Adrenal gland (tissue), 12 donors: Measurements from ENCODE around the gene WWTR1. TPM values are rescaled to one million over a fixed set of nuclear protein-coding genes. Genes with fewer than 3 reads are reported as not detected.
A peak's percentile ranks its signal among the peaks of the same experiment; 100 is the strongest.

Source experiments
- DNase-seq, 7 donors: peaks; one replicate each; pipeline ENCODE4 v3.0.0-alpha.2; 2019 to 2020
- H3K27ac ChIP-seq, 5 donors: fragments of 200-600 bp; sonication (generic) in 4 of 5; 1 replicate in 3 of 5; 2 replicates in 2 of 5; pipeline versions ENCODE4 v1.5.1 to v1.8.0; 2016 to 2020; ENCODE audit warnings: mild to moderate bottlenecking in 1 of 5
- H3K27me3 ChIP-seq: fragments of 200-600 bp; 2 replicates; pipeline ENCODE4 v1.8.0; 2021
- H3K36me3 ChIP-seq, 2 donors: fragments of 200-600 bp; replicated peaks in 1 of 2; 1 replicate in 1 of 2; 2 replicates in 1 of 2; pipeline versions ENCODE4 v1.5.1 to v1.8.0; 2018 to 2022
- H3K4me1 ChIP-seq, 2 donors: fragments of 200-600 bp; replicated peaks in 1 of 2; 1 replicate in 1 of 2; 2 replicates in 1 of 2; pipeline versions ENCODE4 v1.5.1 to v1.8.0; 2018 to 2021
- H3K4me3 ChIP-seq, 4 donors: fragments of 200-600 bp; sonication (generic) in 3 of 4; one replicate each; pipeline ENCODE4 v1.5.1; 2016 to 2018
- H3K9me3 ChIP-seq, 3 donors: fragments of 200-600 bp; sonication (generic) in 1 of 3; replicated peaks in 1 of 3; 1 replicate in 2 of 3; 2 replicates in 1 of 3; pipeline versions ENCODE4 v1.5.1 to v1.8.0; 2016 to 2021
- POLR2A ChIP-seq, 2 donors: fragments of 450-650 bp; IDR thresholded peaks; one replicate each; pipeline ENCODE4 v1.6.1; 2017; ENCODE audit warnings: antibody characterized with exemption in 2 of 2, mild to moderate bottlenecking in 2 of 2, moderate library complexity in 1 of 2
- WGBS, 4 donors: extraction: QIAGEN DNeasy Blood & Tissue Kit in 2 of 4; methylation state at CpG; one replicate each; pipeline versions ENCODE4 v1.1.5 to v1.1.7; 2013 to 2017; 5-methylcytosine and 5-hydroxymethylcytosine counted together
- intact Hi-C, 2 donors: fragments of 100-400 bp; cut with DNase I; formaldehyde crosslinking; loops; one replicate each; pipeline versions ENCODE4 v1.14.1 to v1.15.0; 2022 to 2023
- polyA plus RNA-seq, 3 donors: library from polyadenylated mRNA; stranded (reverse); fragments of 200-250 nt in 2 of 3; fragments of 350-450 nt in 1 of 3; fragmentation: Illumina TruSeq in 1 of 3; extraction: RNeasy Lipid Tissue Mini Kit (QIAGEN cat#74804) in 1 of 3; gene quantifications; one replicate each; pipeline ENCODE4 v1.2.3, GENCODE V29; 2013 to 2014
- total RNA-seq, 9 donors: library from RNA; depleted of rRNA in 4 of 9; stranded (reverse); fragments of >200 nt in 4 of 9; fragments of 120-200 nt in 1 of 9; fragmentation: NEBNext Ultra II Directional in 1 of 9; extraction: Animal tissue kit (Norgen Biotek cat#: 25700) in 1 of 9; gene quantifications; one replicate each; pipeline versions ENCODE4 v1.1.0 to v1.2.4, GENCODE V29; 2013 to 2023
- TF ChIP-seq, protein P1 (sequence below), 6 experiments: fragments of 450-650 bp in 4 of 6; fragments of 200-600 bp in 2 of 6; sonication (generic) in 1 of 6; IDR thresholded peaks; 1 replicate in 5 of 6; 2 replicates in 1 of 6; pipeline versions ENCODE4 v1.5.1 to v1.8.0; 2016 to 2021; ENCODE audit warnings: antibody characterized with exemption in 6 of 6, mild to moderate bottlenecking in 2 of 6, moderate library complexity in 1 of 6
- donor health status: healthy with polysubstance abuse.
- donor health status: Bipolar disorder and iron deficiency.
- donor health status: DM: yes; HTN: yes; CAD: no.
- donor health status: DM: no; HTN: no; CAD: no.
- donor health status: DM: no; HTN: no; CAD: no.
- donor health status: DM: yes; HTN: yes; CAD: no.

Gene WWTR1
- total and polyA plus RNA-seq, 12 donors: 11.9 to 56.2 (median 35.6) TPM

DNA sequence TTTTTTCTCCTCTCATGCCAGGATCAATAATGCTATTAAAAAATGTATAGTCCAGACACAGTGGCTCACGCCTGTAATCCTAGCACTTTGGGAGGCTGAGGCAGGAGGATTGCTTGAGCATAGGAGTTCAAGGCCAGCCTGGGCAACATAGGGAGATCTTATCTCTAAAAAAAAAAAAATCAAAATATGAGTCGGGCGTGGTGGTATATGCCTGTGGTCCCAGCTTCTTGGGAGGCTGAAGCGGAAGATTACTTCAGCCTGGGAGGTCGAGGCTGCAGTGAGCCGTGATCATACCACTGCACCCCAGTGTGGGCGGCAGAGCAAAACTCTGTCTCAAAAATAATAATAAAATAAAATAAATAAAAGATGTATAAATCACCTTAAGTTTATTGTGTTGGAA is 75.4 kb downstream of the WWTR1 start:
- TF ChIP-seq, protein P1, sequence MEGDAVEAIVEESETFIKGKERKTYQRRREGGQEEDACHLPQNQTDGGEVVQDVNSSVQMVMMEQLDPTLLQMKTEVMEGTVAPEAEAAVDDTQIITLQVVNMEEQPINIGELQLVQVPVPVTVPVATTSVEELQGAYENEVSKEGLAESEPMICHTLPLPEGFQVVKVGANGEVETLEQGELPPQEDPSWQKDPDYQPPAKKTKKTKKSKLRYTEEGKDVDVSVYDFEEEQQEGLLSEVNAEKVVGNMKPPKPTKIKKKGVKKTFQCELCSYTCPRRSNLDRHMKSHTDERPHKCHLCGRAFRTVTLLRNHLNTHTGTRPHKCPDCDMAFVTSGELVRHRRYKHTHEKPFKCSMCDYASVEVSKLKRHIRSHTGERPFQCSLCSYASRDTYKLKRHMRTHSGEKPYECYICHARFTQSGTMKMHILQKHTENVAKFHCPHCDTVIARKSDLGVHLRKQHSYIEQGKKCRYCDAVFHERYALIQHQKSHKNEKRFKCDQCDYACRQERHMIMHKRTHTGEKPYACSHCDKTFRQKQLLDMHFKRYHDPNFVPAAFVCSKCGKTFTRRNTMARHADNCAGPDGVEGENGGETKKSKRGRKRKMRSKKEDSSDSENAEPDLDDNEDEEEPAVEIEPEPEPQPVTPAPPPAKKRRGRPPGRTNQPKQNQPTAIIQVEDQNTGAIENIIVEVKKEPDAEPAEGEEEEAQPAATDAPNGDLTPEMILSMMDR (IDR thresholded peaks at IDR 0.05): no peak
- no peak for TF ChIP-seq POLR2A (IDR thresholded peaks at IDR 0.05)
- intact Hi-C loops: no loop called here
- H3K9me3 ChIP-seq: no peaks in the 10 kb centered on the region
- no peaks in the 10 kb centered on the region for H3K27me3 ChIP-seq
- peak overlapping the region in 2 of 5 donors; percentile 34 to 72 for H3K27ac ChIP-seq
- H3K36me3 ChIP-seq: no peaks in the 10 kb centered on the region
- DNase-seq: no peak
- H3K4me3 ChIP-seq: no peak overlapping the region
- WGBS, 4 donors: 69 to 77% (median 72%) methylated on average over 7 of the region's 7 CpGs
- H3K4me1 ChIP-seq: peaks cover 20 to 51% of the 10 kb centered on the region in 2 donors

DNA sequence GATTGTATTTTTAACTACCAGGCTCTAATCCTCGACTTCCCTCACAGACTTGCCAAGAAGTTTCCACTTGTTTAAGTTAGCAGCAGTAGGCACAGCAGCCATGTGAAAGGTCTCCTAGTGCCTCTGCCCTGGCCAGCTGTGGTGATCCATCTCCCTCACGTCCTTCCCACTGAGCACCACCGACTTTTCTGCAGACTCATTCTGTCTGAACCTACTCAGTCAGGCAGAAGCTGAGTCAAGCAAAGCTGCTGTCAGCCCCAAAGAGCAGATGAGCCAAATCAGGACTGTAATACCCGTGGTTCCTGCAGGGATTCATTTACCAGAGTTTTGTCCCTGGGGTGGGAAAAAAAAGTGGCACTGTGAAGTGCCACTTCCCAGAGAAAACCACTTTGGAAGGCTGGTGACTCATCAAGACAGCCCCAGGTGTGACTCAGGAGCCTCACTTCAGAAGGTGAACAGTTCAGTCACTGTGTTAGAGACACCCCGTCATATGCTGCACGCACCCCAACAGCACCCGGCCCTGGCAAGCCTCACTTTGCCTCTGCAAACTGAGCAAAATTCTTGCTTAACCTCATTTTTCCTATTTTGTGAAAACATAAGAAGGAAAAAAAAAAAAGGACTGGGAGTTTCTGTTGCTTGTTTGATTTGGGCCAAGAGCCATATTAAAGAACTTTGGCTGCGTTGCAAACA is 76.0 kb downstream of the WWTR1 start:
- Histone ChIP-seq H3K27ac (peak overlapping the region in 3 of 5 donors; percentile 34 to 72 (median 68)), H3K9me3 (no peaks in the 10 kb centered on the region), H3K27me3 (no peaks in the 10 kb centered on the region), H3K4me1 (peaks cover 21 to 54% of the 10 kb centered on the region in 2 donors), H3K4me3 (no peak overlapping the region), H3K36me3 (no peaks in the 10 kb centered on the region)
- peak in 1 of 2 donors; percentile 39 for TF ChIP-seq POLR2A (IDR thresholded peaks at IDR 0.05)
- TF ChIP-seq, protein P1 (IDR thresholded peaks at IDR 0.05): peak in 1 of 6 experiments; percentile 6
- WGBS, 4 donors: 18 to 31% (median 23%) methylated on average over 6 to 8 of the region's 8 CpGs
- intact Hi-C loops: no loop called here
- DNase-seq: peak; percentile 37 to 77 (median 70)

DNA sequence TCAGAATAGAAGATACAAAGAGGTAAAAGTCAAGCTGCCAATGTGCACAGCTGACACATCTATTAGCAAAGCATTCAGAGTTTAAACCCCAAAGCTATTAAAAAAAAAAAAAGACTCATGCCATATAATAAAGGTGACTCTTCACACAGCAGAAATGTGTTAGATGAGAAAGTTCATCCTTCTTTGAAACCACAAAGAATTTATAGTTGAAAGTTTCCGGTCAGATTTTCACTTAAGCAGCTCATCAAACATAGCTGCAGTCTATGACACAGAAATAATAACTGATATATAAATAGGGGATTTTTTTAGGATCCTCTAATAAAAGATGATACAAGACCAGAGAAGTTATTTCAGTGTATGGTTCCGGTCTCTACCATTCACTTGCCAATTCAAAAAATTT is 76.6 kb downstream of the WWTR1 start:
- WGBS, 4 donors: 66 to 73% (median 70%) methylated on average over 2 of the region's 2 CpGs
- Histone ChIP-seq H3K4me3 (no peak overlapping the region), H3K9me3 (no peaks in the 10 kb centered on the region), H3K4me1 (peaks cover 23 to 56% of the 10 kb centered on the region in 2 donors), H3K36me3 (no peaks in the 10 kb centered on the region), H3K27ac (peak overlapping the region in 3 of 5 donors; percentile 34 to 72 (median 68)), H3K27me3 (no peaks in the 10 kb centered on the region)
- intact Hi-C loops: no loop called here
- TF ChIP-seq, protein P1 (IDR thresholded peaks at IDR 0.05): no peak
- TF ChIP-seq POLR2A (IDR thresholded peaks at IDR 0.05): no peak
- no peak for DNase-seq

DNA sequence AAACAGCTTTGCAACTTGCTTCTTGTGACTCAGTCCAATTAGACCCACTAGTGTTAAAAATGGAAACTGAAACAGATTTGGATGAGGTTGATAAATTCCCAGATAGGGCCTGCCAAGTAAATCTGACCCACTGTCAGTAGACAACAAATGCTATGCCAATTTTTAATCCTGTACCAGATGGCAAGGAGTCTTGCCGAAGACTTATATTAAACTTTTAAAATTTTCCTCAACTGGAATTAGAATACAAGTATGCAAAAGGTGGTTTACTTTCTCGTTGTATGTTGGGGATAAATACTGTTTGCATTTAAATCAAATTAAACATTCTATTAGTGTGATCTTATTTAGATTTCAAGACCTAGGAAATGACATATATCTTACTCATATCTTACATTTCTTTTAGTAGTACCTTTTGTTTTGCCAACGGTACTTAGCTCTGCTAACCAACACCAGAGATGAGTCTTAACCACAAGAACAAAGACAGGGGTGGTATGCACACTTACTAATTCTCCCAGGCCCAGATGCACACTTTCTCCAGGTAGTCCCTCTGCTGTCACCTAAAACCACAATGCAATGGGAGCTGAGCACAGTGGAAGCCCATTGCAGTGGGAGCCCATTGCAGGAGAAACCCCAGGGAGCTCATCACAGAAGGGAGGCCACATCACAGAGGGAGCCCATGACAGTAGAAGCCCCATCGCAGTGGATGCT is 77.8 kb downstream of the WWTR1 start:
- TF ChIP-seq, protein P1 (IDR thresholded peaks at IDR 0.05): no peak
- no peaks in the 10 kb centered on the region for H3K36me3 ChIP-seq
- intact Hi-C loops: no loop called here
- no peak for DNase-seq
- H3K4me3 ChIP-seq: no peak overlapping the region
- no peaks in the 10 kb centered on the region for H3K27me3 ChIP-seq
- peaks cover 33 to 68% of the 10 kb centered on the region in 2 donors for H3K4me1 ChIP-seq
- no peaks in the 10 kb centered on the region for H3K9me3 ChIP-seq
- H3K27ac ChIP-seq: peak overlapping the region in 1 of 5 donors; percentile 11
- 62 to 78% (median 74%) methylated on average over 4 of the region's 4 CpGs for WGBS, 4 donors
